Heart left ventricle (tissue), 13 donors: Measurements from ENCODE around the gene RAD51B.

ENCODE experiments used
- CTCF ChIP-seq, 12 donors: fragments of 200-600 bp; sonication (generic) in 4 of 12; IDR thresholded peaks; one replicate each; pipeline versions ENCODE4 v1.5.0 to v1.8.0; 2018 to 2022; ENCODE audit warnings: antibody characterized with exemption in 12 of 12, mild to moderate bottlenecking in 5 of 12
- POLR2A ChIP-seq, 2 donors: fragments of 450-650 bp; IDR thresholded peaks; one replicate each; pipeline ENCODE4 v1.6.1; 2017; ENCODE audit warnings: antibody characterized with exemption in 2 of 2, mild to moderate bottlenecking in 2 of 2, moderate library complexity in 2 of 2
- donor health status: ischemic (EF 13 %, LVEDD 7.1; RV severe dilation, severe dysfunction).
- donor health status: DM: no; HTN: yes; CAD: no.
- donor health status: DM: no; HTN: no; CAD: no.
- donor health status: ischemic (EF 25% LVEDD 6.9; RV normal size, moderate dysfunction).
- donor health status: ischemic (EF 25% LVEDD 5.7; RV mildly dilated, moderate dysfunction).
- donor health status: ischemic (EF 35%, LVEDD 5.7; RV mildly dilated, moderate dysfunction).
- donor health status: nonischemic (EF 11% LVEDD 7.7; RV severe dilation, severe dysfunction).
- donor health status: DM: yes; HTN: yes; CAD: no.
- donor health status: PGD.
- donor health status: ischemic (EF 29% LVEDD 5.4; RV normal size, mild dysfunction).
- donor health status: nonischemic (EF 23%, LVEDD 6.1; RV moderate dilation, normal function).

- no peak for TF ChIP-seq CTCF (IDR thresholded peaks at IDR 0.05)
- TF ChIP-seq POLR2A (IDR thresholded peaks at IDR 0.05): no peak
These were observed 507.7 kb downstream of the RAD51B start for GRCh38 chr14:68327231-68327630.
